ENCODE results near the gene ERO1B.
A peak's percentile ranks its signal among the peaks of the same experiment; 100 is the strongest.
"Not testable (repeated sequence)": the region's sequence is repeated elsewhere in the genome, so short reads cannot be mapped to it uniquely, and the experiment has no call there.

ERO1B gene

DNA sequence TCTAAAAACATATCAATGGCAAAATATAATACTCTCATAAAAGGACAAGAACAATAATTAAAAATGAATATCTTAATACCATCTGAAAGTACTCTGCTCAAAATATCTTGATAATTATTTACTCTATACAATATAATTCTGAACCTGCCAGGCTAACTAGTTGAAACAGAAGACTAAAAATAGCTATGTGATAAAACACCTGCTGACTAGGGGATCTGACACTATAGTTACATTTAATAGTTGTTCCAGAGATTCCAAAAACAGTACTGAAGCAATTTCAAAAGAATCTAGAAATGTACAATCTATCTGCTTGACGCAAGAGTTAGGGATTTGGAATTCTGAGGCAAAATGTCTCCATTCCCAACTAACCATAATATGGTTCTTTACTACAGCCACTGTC lies 30.2 kb downstream of the ERO1B start:
- DNase-seq (ENCODE audit: low read depth), result no peak

GRCh38 chr1:236247286-236247685 lies 34.5 kb downstream of the ERO1B start:
- DNase-seq (ENCODE audit: low read depth), result no peak

DNA sequence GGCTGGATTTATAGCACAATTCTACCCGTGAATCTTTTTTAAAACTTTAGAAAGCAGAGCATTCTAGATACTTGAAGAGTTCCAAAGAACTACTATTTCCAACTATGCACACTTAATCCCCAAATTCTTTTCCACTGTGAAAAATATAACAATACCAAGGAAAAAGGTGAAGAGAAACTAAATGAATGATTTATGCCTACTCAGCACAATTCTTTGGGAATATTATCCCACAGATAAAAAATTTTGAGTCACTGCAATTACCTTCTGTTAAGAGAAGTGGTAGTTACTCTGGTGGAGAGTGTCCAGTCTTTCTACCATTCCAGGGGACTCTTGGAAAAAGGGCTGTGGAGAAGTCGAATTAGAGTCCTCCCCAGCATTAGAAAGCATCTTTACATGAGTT lies 39.2 kb downstream of the ERO1B start:
- no peak for DNase-seq (ENCODE audit: low read depth)

- DNase-seq (ENCODE audit: low read depth), result no peak
Observed at GRCh38 chr1:236240675-236241074, 41.1 kb downstream of the ERO1B start.

GRCh38 chr1:236239092-236239585 lies 42.6 kb downstream of the ERO1B start:
- DNase-seq (ENCODE audit: low read depth), result no peak

DNA sequence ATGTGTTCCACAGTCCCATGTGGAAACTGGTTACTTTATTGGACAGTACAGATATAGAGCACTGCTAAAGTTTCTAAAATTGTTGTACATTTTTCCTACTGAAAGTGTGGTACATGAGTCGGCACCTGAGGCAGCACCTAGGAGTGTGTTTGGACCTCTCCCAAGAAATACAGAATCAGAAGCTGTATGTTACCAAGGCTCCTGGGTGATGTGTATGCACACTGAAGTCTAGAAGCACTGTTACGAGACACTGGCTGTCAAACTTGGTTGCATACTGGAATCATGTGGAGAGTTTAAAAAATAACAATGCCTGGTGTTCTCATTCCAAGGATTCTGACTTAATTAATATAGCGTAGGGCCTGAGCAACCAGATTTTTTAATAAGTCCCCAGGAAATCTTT lies 46.6 kb downstream of the ERO1B start:
- DNase-seq (ENCODE audit: low read depth), result no peak

GRCh38 chr1:236228411-236228810 lies 53.3 kb downstream of the ERO1B start:
- no peak for DNase-seq (ENCODE audit: low read depth)

DNA sequence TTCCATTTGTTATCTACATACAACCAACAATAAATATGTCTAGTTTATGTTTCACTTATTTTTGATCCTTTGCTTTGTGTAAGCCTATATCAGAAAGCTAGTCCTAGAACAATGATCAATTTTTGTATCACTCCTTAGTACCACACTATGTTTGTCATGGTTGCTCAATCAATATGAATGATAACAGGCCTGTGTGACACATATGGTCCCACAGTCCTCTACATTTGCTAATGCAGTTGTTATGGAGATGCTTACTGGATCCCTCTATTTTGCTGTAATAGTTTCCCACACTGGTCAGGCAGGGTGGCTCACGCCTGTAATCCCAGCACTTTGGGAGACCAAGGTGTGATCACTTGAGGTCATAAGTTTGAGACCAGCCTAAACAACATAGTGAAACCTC lies 59.1 kb downstream of the ERO1B start:
- DNase-seq (ENCODE audit: low read depth), result no peak

DNA sequence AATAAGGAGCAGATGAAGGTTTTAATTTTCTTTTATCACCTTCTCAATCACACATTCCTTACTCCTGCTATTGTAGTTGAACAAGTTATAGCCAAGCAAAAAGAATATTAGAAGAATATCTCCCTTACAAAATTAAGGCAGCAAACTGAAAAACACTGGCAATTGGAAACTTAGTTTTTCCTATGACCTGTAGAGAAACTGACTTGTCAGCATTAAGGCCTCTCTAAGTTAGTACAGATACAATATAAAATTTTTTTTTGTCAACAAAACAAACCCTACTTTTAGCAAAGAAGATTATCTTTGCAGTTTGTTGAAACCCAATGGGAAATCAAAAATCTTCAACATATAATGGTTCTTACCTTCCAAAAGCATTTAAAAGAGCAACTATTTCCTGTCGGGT lies 61.3 kb downstream of the ERO1B start:
- no peak for DNase-seq (ENCODE audit: low read depth)

DNA sequence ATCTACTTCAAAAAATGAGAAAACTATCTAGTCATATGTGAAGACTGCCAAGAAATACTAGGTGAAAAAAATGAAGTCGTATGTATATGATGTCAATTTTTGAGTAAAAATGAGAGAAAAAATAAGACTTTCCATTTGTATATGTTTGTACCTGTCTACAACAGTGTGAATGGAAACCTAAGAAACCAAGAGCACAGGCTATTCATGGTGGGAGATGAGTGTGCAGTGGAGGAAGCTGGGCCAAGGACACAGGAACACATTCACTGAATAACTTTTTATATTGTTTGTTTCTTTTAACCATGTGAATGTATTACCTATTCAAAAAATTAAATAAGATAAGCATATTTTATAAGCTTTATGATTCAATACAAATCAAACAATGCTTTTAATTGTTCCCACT lies 67.0 kb downstream of the ERO1B start:
- no peak for DNase-seq (ENCODE audit: low read depth)

DNA sequence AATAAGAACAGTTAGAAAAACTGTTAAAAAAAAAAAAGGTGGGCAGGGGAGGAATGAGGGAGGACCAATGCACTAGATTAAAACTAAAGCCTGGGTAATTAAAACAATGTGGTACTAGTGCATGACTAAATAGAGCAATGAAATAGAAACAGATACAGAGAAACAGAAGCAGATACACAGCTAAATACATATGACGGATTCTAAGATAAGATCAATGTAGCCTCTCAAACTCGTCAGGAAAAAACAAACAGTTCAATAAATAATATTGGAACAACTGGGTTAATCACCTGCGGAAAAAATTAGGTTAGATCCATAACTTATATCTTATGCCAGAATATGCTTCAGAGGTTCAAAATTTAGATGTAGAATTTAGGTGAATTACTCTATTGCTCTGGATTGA lies 68.2 kb downstream of the ERO1B start:
- no peak for DNase-seq (ENCODE audit: low read depth)

- no peak for DNase-seq (ENCODE audit: low read depth)
Observed at GRCh38 chr1:236211815-236212214, 69.9 kb downstream of the ERO1B start.

DNA sequence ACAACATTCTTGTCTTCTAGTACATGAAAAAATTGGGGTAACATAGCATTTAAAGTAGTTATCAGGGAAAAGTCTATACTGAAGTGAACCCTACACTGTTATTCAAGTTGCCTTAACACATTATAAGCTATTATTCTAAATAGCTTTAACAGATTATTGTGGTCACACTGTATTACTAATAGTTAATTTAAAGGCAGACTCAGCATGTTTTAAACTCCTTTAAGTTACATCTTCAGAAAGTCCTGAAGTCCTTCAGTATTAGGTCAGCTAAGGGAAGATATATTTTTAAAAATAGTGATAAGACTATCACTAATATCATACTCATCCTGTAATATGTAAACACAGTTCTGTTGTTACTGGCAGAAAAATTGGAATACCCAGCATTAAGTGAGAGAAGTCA lies 72.0 kb downstream of the ERO1B start:
- DNase-seq (ENCODE audit: low read depth), result no peak

- DNase-seq (ENCODE audit: low read depth), result no peak
Observed at GRCh38 chr1:236209185-236209584, 72.6 kb downstream of the ERO1B start.

DNA sequence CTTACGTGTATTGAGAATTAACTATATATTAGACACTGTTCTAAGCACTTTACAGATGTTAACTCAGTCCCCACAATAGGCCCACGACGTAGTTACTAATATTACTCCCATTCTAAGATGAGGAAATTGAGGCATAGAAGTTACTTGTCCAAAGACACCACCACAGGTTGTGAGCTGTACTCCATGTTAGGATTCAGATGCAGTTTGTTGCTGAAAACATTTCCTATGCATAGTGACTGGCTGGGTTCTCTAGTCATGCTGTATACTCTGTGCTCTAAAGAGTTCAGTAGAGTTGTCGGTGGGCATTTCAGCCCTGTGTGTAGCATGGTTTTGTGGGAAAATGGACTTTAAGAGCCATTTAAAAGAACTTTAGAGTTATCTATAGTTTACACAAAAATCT lies 74.2 kb downstream of the ERO1B start:
- no peak for DNase-seq (ENCODE audit: low read depth)

GRCh38 chr1:236207121-236207520 lies 74.6 kb downstream of the ERO1B start:
- DNase-seq (ENCODE audit: low read depth), result no peak

DNA sequence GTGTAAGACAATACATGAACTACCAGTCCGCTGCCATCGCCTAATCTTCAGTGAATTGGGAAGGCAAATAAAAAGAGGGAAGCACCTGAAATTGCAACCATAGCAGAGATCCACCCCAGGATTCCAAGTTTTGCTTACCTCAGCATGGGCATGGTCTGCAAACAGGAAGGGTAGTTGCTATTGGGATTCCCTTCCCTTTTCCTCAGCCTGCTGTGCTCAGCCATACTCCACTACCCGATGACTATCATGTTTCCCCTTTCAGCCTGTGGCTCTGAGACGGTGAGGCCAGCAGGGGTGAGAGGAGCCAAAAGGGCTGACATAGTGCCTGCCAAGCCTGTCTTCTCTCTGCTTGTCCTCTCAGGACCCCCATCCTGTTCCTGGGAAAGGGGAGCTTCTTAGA lies 75.2 kb downstream of the ERO1B start:
- no peak for DNase-seq (ENCODE audit: low read depth)

- peak; percentile 5 for DNase-seq (ENCODE audit: low read depth)
Observed at GRCh38 chr1:236204656-236205055, 77.1 kb downstream of the ERO1B start.

GRCh38 chr1:236204039-236204438 lies 77.7 kb downstream of the ERO1B start:
- peak; percentile 24 for DNase-seq (ENCODE audit: low read depth)

GRCh38 chr1:236201786-236202185 lies 80.0 kb downstream of the ERO1B start:
- DNase-seq (ENCODE audit: low read depth), result no peak

GRCh38 chr1:236200925-236201324 lies 80.8 kb downstream of the ERO1B start:
- DNase-seq (ENCODE audit: low read depth), result no peak

DNA sequence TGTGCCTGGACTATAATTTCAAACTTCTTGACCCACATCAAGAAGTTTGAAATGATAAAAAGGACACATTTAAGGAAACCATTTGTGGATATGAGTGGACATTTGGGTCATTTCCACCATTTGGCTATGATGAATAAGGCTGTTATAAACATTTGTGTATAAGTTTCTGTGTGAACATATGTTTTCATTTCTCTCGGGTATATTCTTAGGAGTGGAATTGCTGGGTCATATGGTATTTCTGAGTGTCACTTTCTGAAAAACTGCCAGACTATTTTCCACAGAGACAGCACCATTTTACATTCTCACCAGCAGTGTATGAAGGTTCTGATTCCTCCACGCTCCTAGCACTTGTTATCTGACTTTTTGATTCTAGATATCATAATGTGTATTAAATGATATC lies 88.6 kb downstream of the ERO1B start:
- DNase-seq (ENCODE audit: low read depth), result no peak

- not testable (repeated sequence) for DNase-seq (ENCODE audit: low read depth)
Observed at GRCh38 chr1:236188084-236188483, 93.7 kb downstream of the ERO1B start.

DNA sequence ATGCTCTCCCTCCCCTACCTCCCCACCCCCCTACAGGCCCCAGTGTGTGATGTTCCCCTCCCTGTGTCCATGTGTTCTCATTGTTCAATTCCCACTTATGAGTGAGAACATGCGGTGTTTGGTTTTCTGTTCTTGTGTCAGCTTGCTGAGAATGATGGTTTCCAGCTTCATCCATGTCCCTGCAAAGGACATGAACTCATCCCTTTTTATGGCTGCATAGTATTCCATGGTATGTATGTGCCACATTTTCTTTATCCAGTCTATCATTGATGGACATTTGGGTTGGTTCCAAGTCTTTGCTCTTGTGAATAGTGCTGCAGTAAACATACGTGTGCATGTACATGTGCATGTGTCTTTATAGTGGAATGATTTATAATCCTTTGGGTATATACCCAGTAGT lies 95.3 kb downstream of the ERO1B start:
- DNase-seq (ENCODE audit: low read depth), result not testable (repeated sequence)

GRCh38 chr1:236185687-236186086 lies 96.1 kb downstream of the ERO1B start:
- DNase-seq (ENCODE audit: low read depth), result no peak

Data from stromal cell of bone marrow (primary cell).